ENCODE results near the gene TIAM2.

TIAM2 gene

DNA sequence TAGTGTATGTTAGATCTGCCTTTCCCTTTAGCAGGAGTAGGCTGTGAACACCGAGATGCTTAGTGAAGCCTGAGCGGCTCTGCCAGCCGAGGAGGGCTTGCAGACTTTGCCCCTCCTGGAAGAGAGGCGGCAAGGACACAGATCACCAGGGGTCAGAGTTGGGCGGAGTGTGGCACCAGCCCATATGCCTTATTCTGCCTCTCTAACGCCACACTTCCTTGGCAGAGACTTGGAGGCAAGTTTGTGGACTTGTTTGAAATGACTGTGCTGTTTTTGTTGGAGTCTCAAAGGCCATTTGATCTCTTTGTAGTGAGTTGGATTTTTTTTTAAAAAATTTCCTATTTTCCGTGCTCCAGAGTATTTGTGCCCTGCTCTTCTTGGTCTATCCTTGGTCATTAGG is 224.2 kb downstream of the TIAM2 start:
- TF ChIP-seq CTCF (IDR thresholded peaks at IDR 0.05; ENCODE audit: unreplicated experiment in 3 of 3), result no peak
- peaks cover 10% of the 10 kb centered on the region for H3K36me3 Mint-ChIP-seq (ENCODE audit: low read depth)
- H3K4me3 Mint-ChIP-seq, result no peak overlapping the region
- no peak overlapping the region for H3K27ac Mint-ChIP-seq
- no peaks in the 10 kb centered on the region for H3K27me3 Mint-ChIP-seq (ENCODE audit: low read depth)
- H3K4me1 Mint-ChIP-seq, result no peaks in the 10 kb centered on the region
- no peaks in the 10 kb centered on the region for H3K9me3 Mint-ChIP-seq

DNA sequence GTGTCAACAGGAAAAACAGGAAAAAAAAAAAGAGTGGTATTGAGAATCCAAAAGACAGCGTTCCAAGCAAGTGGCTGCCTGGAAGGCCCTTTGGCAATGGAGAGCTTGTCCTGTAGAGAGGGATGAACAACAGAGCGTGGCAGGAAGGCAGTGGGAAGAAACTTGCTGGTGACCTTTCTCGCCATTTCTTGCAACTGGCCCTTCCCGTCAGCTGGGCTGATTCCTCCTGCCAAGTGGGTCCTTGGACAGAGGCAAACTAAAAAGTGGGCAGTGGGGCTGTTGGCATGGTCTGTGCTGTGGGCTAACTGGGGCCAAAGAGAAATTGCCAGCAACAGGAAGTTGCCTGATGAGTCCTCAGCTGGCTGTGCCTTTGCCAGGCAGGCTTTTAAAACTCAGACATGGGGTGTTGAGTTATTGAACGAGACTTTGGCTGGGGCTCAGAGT is 224.8 kb downstream of the TIAM2 start:
- H3K9me3 Mint-ChIP-seq, result no peaks in the 10 kb centered on the region

DNA sequence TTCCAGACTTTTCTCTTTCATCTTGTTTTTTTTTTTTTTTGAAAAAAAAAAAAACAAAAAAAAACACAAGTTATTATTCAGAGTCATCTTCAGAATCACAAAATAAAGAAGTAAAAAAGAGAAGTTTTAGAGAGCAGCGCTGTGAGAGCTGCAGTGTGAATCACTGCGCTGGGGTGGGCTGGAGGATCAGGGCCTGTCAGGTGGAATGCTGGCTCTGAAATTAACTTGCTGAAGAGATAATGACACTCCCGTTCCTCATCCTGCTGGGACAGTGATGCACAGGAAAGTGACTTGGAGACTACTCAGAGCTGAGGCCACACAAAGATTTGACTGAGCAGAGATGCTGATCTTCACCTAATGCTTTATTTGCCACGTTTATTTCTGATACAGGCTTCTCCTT is 226.0 kb downstream of the TIAM2 start:
- no peak for TF ChIP-seq CTCF (IDR thresholded peaks at IDR 0.05; ENCODE audit: unreplicated experiment in 3 of 3)
- H3K27me3 Mint-ChIP-seq (ENCODE audit: low read depth), result no peaks in the 10 kb centered on the region
- H3K27ac Mint-ChIP-seq, result peak overlapping the region in 1 of 3 experiments; percentile 51
- no peaks in the 10 kb centered on the region for H3K4me1 Mint-ChIP-seq
- no peaks in the 10 kb centered on the region for H3K9me3 Mint-ChIP-seq
- H3K36me3 Mint-ChIP-seq (ENCODE audit: low read depth), result peaks cover 7% of the 10 kb centered on the region
- no peak overlapping the region for H3K4me3 Mint-ChIP-seq

More for the DNA sequence above, 224.8 kb downstream of the TIAM2 start:
- peaks cover 7% of the 10 kb centered on the region for H3K36me3 Mint-ChIP-seq (ENCODE audit: low read depth)
- no peaks in the 10 kb centered on the region for H3K27me3 Mint-ChIP-seq (ENCODE audit: low read depth)
- TF ChIP-seq CTCF (IDR thresholded peaks at IDR 0.05; ENCODE audit: unreplicated experiment in 3 of 3), result no peak
- H3K4me3 Mint-ChIP-seq, result no peak overlapping the region
- no peaks in the 10 kb centered on the region for H3K4me1 Mint-ChIP-seq
- H3K27ac Mint-ChIP-seq, result no peak overlapping the region

- Mint-ChIP-seq H3K27me3 (ENCODE audit: low read depth) (no peaks in the 10 kb centered on the region), H3K4me1 (no peaks in the 10 kb centered on the region), H3K27ac (no peak overlapping the region)
These were observed 227.4 kb downstream of the TIAM2 start for GRCh38 chr6:155222506-155222905.

GRCh38 chr6:155223646-155224451 is 228.7 kb downstream of the TIAM2 start:
- peaks cover 3% of the 10 kb centered on the region for H3K27me3 Mint-ChIP-seq (ENCODE audit: low read depth)
- no peak overlapping the region for H3K27ac Mint-ChIP-seq
- no peak overlapping the region for H3K4me3 Mint-ChIP-seq
- no peak for TF ChIP-seq CTCF (IDR thresholded peaks at IDR 0.05; ENCODE audit: unreplicated experiment in 3 of 3)
- H3K36me3 Mint-ChIP-seq (ENCODE audit: low read depth), result peaks cover 10% of the 10 kb centered on the region
- H3K9me3 Mint-ChIP-seq, result no peaks in the 10 kb centered on the region
- no peaks in the 10 kb centered on the region for H3K4me1 Mint-ChIP-seq

More at GRCh38 chr6:155222506-155222905, 227.4 kb downstream of the TIAM2 start:
- H3K4me3 Mint-ChIP-seq, result no peak overlapping the region
- H3K36me3 Mint-ChIP-seq (ENCODE audit: low read depth), result peaks cover 10% of the 10 kb centered on the region
- no peaks in the 10 kb centered on the region for H3K9me3 Mint-ChIP-seq
- no peak for TF ChIP-seq CTCF (IDR thresholded peaks at IDR 0.05; ENCODE audit: unreplicated experiment in 3 of 3)

- Mint-ChIP-seq H3K9me3 (no peaks in the 10 kb centered on the region), H3K4me3 (no peak overlapping the region), H3K36me3 (ENCODE audit: low read depth) (peaks cover 8% of the 10 kb centered on the region), H3K4me1 (no peaks in the 10 kb centered on the region), H3K27ac (no peak overlapping the region), H3K27me3 (ENCODE audit: low read depth) (peaks cover 3% of the 10 kb centered on the region)
- no peak for TF ChIP-seq CTCF (IDR thresholded peaks at IDR 0.05; ENCODE audit: unreplicated experiment in 3 of 3)
These were observed 229.5 kb downstream of the TIAM2 start for GRCh38 chr6:155224618-155225017.
